Osteoblast (primary cell): ENCODE data around the gene BMP15. TPM values are rescaled to one million over a fixed set of nuclear protein-coding genes. Genes with fewer than 3 reads are reported as not detected.
A peak's percentile ranks its signal among the peaks of the same experiment; 100 is the strongest.

ENCODE experiments used
- DNase-seq: peaks from one replicate; pipeline ENCODE4 v3.0.0; 2011; ENCODE audit warnings: low spot score, mixed read lengths; ENCODE audit not compliant: insufficient read length; ENCODE audit errors: missing footprints
- H2AFZ ChIP-seq: 2 replicates; pipeline ENCODE4 v1.6.0; 2011; ENCODE audit warnings: mild to moderate bottlenecking, low read length
- H3K27ac ChIP-seq: 2 replicates; pipeline ENCODE4 v1.5.1; 2011; ENCODE audit warnings: mild to moderate bottlenecking, low read depth, low read length, moderate library complexity
- H3K27me3 ChIP-seq: 2 replicates; pipeline ENCODE4 v1.6.0; 2012; ENCODE audit warnings: mild to moderate bottlenecking, control low read depth, inconsistent platforms, low read length, moderate library complexity; ENCODE audit not compliant: insufficient read depth
- H3K36me3 ChIP-seq: 2 replicates; pipeline ENCODE4 v1.5.1; 2011; ENCODE audit warnings: mild to moderate bottlenecking, low read length, control low read depth, moderate library complexity; ENCODE audit not compliant: insufficient read depth
- H3K4me1 ChIP-seq: 2 replicates; pipeline ENCODE4 v1.5.1; 2011; ENCODE audit warnings: mild to moderate bottlenecking, low read length, control low read depth, moderate library complexity; ENCODE audit not compliant: insufficient read depth
- H3K4me2 ChIP-seq: 2 replicates; pipeline ENCODE4 v1.6.0; 2011; ENCODE audit warnings: mild to moderate bottlenecking, low read length; ENCODE audit not compliant: insufficient read depth
- H3K4me3 ChIP-seq: fragments of 200-600 bp; sonication (generic); 3 replicates; pipeline ENCODE4 v1.5.1; 2012; ENCODE audit warnings: mild to moderate bottlenecking, low read length, inconsistent platforms; ENCODE audit not compliant: insufficient read depth
- H3K79me2 ChIP-seq: 2 replicates; pipeline ENCODE4 v1.6.0; 2012; ENCODE audit warnings: mild to moderate bottlenecking, low read length, control low read depth, inconsistent platforms; ENCODE audit not compliant: insufficient read depth
- H3K9me3 ChIP-seq: 2 replicates; pipeline ENCODE4 v1.5.1; 2011; ENCODE audit warnings: low read depth, low read length, control low read depth
- H4K20me1 ChIP-seq: 2 replicates; pipeline ENCODE4 v1.6.0; 2012; ENCODE audit warnings: mild to moderate bottlenecking, low read length, control low read depth; ENCODE audit not compliant: insufficient read depth
- total RNA-seq: library from RNA; depleted of rRNA; stranded (reverse); fragments of >200 nt; gene quantifications from 2 replicates; pipeline ENCODE4 v1.2.3, GENCODE V29; 2012
- TF ChIP-seq, protein P1 (sequence below): IDR thresholded peaks from 2 replicates; pipeline ENCODE4 v1.5.1; 2011; ENCODE audit warnings: mild to moderate bottlenecking, low read depth, low read length, moderate library complexity; ENCODE audit errors: extremely low read depth

Gene BMP15
- total RNA-seq, 1 donor, result not detected

DNA sequence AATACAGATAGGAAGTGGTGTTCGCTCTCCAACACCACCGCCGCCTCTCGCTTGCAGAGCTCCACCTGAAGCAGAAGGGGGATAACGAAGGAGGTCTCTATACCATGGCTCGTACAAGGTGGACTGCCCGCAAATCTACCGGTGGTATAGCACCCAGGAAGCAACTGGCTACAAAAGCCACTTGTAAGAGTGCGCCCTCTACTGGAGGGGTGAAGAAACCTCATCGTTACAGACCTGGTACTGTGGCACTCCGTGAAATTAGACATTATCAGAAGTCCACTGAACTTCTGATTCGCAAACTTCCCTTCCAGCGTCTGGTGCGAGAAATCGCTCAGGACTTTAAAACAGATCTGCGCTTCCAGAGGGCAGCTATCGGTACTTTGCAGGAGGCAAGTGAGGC, 5.2 kb upstream of the BMP15 start:
- Histone ChIP-seq H3K4me2 (no peak overlapping the region), H3K27ac (no peak overlapping the region), H3K9me3 (no peaks in the 10 kb centered on the region), H3K36me3 (no peaks in the 10 kb centered on the region), H3K4me1 (no peaks in the 10 kb centered on the region), H3K79me2 (no peaks in the 10 kb centered on the region), H3K4me3 (no peak overlapping the region), H3K27me3 (peaks cover 10% of the 10 kb centered on the region), H2AFZ (no peak overlapping the region), H4K20me1 (no peaks in the 10 kb centered on the region)
- TF ChIP-seq, protein P1, sequence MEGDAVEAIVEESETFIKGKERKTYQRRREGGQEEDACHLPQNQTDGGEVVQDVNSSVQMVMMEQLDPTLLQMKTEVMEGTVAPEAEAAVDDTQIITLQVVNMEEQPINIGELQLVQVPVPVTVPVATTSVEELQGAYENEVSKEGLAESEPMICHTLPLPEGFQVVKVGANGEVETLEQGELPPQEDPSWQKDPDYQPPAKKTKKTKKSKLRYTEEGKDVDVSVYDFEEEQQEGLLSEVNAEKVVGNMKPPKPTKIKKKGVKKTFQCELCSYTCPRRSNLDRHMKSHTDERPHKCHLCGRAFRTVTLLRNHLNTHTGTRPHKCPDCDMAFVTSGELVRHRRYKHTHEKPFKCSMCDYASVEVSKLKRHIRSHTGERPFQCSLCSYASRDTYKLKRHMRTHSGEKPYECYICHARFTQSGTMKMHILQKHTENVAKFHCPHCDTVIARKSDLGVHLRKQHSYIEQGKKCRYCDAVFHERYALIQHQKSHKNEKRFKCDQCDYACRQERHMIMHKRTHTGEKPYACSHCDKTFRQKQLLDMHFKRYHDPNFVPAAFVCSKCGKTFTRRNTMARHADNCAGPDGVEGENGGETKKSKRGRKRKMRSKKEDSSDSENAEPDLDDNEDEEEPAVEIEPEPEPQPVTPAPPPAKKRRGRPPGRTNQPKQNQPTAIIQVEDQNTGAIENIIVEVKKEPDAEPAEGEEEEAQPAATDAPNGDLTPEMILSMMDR, result peak; percentile 27
- no peak for DNase-seq

DNA sequence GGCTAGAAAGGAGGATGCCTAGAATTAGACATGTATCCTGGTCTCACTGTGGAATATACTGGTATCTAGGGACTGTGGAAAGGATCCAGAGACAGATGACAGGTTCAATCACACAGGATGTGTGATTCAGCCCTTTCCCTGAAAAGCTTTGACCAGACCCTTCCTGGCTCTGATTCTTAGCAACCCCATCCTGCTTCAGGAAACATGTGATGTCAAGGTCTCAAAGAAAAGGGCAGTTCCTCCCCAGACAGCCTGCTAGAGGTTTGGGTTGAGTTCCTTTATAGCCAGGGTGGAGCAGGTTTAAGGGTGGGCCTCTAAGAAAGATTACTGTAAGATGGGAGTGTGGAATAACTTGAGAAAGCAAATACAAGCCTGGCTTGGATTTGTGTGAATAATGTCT, 3.0 kb downstream of the BMP15 start:
- Histone ChIP-seq H4K20me1 (no peaks in the 10 kb centered on the region), H3K36me3 (no peaks in the 10 kb centered on the region), H3K27ac (no peak overlapping the region), H3K4me1 (no peaks in the 10 kb centered on the region), H3K4me2 (no peak overlapping the region), H2AFZ (no peak overlapping the region), H3K79me2 (no peaks in the 10 kb centered on the region), H3K4me3 (no peak overlapping the region), H3K9me3 (no peaks in the 10 kb centered on the region), H3K27me3 (peaks cover 7% of the 10 kb centered on the region)
- DNase-seq, result no peak
- TF ChIP-seq, protein P1, result no peak

DNA sequence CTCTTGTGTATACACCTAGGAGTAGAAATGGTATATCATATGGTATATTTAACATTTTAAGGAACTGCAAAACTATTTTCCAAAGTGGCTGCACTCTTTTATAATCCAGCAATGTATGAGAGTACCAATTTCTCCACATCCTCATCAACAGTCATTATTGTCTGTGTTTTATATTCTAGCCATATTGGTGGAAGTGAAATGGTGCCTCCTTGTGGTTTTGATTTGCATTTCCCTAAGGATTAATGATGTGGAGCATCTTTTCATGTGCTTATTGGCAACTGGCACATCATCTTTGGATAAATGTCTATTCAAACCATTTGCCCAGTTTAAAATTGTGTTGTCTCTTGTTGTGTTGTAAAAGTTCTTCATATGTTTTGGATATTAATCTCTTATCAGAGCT, 9.6 kb downstream of the BMP15 start:
- Histone ChIP-seq H3K36me3 (no peaks in the 10 kb centered on the region), H3K27me3 (no peaks in the 10 kb centered on the region), H3K4me3 (no peak overlapping the region), H3K79me2 (no peaks in the 10 kb centered on the region), H3K4me2 (no peak overlapping the region), H3K9me3 (no peaks in the 10 kb centered on the region), H2AFZ (no peak overlapping the region), H3K27ac (no peak overlapping the region), H4K20me1 (no peaks in the 10 kb centered on the region), H3K4me1 (no peaks in the 10 kb centered on the region)
- DNase-seq, result no peak
- TF ChIP-seq, protein P1, result peak; percentile 26

DNA sequence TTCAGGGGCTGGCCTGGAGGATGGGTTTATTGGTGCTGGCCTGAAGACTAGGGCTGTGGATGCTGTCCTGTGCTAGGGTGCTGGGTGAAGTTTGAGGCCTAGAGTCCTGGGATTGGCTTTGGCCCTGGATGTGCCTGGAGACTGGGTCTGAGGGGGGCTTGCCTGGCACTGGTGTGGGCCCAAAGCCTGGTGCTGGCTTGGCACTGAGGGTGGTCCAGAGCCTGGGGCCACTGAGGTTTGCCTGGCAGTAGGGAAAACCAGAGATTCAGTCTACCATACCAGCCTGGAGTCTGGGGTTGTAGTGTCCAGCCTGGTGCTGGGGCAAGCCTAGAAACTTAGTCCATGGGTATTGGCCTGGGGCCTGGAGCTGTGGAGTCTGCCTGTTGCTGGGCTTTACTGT, 16.6 kb downstream of the BMP15 start:
- H3K27ac ChIP-seq, result no peak overlapping the region
- no peak for DNase-seq
- no peaks in the 10 kb centered on the region for H3K79me2 ChIP-seq
- no peaks in the 10 kb centered on the region for H3K9me3 ChIP-seq
- H3K36me3 ChIP-seq, result no peaks in the 10 kb centered on the region
- no peaks in the 10 kb centered on the region for H3K4me1 ChIP-seq
- no peak overlapping the region for H2AFZ ChIP-seq
- no peaks in the 10 kb centered on the region for H4K20me1 ChIP-seq
- H3K4me3 ChIP-seq, result no peak overlapping the region
- no peaks in the 10 kb centered on the region for H3K27me3 ChIP-seq
- TF ChIP-seq, protein P1, result no peak
- no peak overlapping the region for H3K4me2 ChIP-seq
